K562 (cell line): ENCODE measurements around the gene NRP2. TPM values are rescaled to one million over a fixed set of nuclear protein-coding genes. Genes with fewer than 3 reads are reported as not detected.

Source experiments
- ATAC-seq: fragments of 200-7000 bp; cut with Tn5 transposase; 3 replicates; pipeline ENCODE4 v1.9.1; 2020; ENCODE audit warnings: moderate library complexity
- BruUV-seq: library from RNA; stranded (reverse); fragments of 400-500 nt; replicated peaks from 2 replicates; lab custom pipeline; 2021; lab: Mats Ljungman, UMichigan
- CTCF ChIA-PET: fragments of 300-600 bp; formaldehyde crosslinking; extraction: SDS; loops from one replicate; lab custom pipeline; 2021; ENCODE audit warnings: low intra/inter-chr PET ratio; lab: Yijun Ruan, JAX
- POLR2A ChIA-PET: fragments of 300-600, 350-650 bp; sonication (Branson Sonifier 250); formaldehyde crosslinking; extraction: SDS; loops from one replicate; lab custom pipeline; 2021; ENCODE audit warnings: antibody characterized with exemption, inconsistent platforms; lab: Yijun Ruan, JAX
- DNase-seq, 4 experiments: peaks; one replicate each; pipeline versions ENCODE4 v3.0.0 to v3.0.0-alpha.2; 2011 to 2018; ENCODE audit warnings: low spot score in 3 of 4, mixed read lengths in 3 of 4; ENCODE audit errors: extremely low read depth in 1 of 4
- FAIRE-seq: peaks from 2 replicates; lab custom pipeline; 2011; peaks lifted over from hg19 to GRCh38; lab: Jason Lieb, UNC
- H2AFZ ChIP-seq: 2 replicates; pipeline ENCODE4 v1.6.0; 2011; ENCODE audit warnings: low read depth, low read length, control low read depth, inconsistent platforms
- H3K27ac ChIP-seq: fragments of 200-600 bp; 3 replicates; pipeline ENCODE4 v1.8.0; 2011; ENCODE audit warnings: low read depth, mild to moderate bottlenecking, control low read depth, inconsistent platforms, low read length, moderate library complexity, mixed read lengths; ENCODE audit errors: extremely low read depth
- H3K27me3 ChIP-seq, 2 experiments: fragments of 300-600 bp in 1 of 2; 2 replicates in 1 of 2; 3 replicates in 1 of 2; pipeline versions ENCODE4 v1.6.0 to v1.8.0; 2011; ENCODE audit warnings: inconsistent platforms in 2 of 2, low read length in 2 of 2, mild to moderate bottlenecking in 1 of 2, mixed read lengths in 1 of 2, moderate library complexity in 1 of 2; ENCODE audit not compliant: control insufficient read depth in 2 of 2, insufficient read depth in 2 of 2
- H3K36me3 ChIP-seq: fragments of 300-600 bp; 3 replicates; pipeline ENCODE4 v1.8.0; 2011; ENCODE audit warnings: mild to moderate bottlenecking, low read length, inconsistent platforms; ENCODE audit not compliant: control insufficient read depth, insufficient read depth
- H3K4me1 ChIP-seq, 2 experiments: fragments of 200-600 bp in 1 of 2; replicated peaks in 1 of 2; 2 replicates in 1 of 2; 3 replicates in 1 of 2; pipeline versions ENCODE4 v1.5.1 to v1.8.0; 2011; ENCODE audit warnings: inconsistent platforms in 2 of 2, low read length in 2 of 2, mild to moderate bottlenecking in 1 of 2, mixed read lengths in 1 of 2, moderate library complexity in 1 of 2; ENCODE audit not compliant: control insufficient read depth in 2 of 2, insufficient read depth in 2 of 2
- H3K4me2 ChIP-seq: 2 replicates; pipeline ENCODE4 v1.6.1; 2011; ENCODE audit warnings: low read length, control low read depth, inconsistent platforms, mixed read lengths; ENCODE audit not compliant: insufficient read depth
- H3K4me3 ChIP-seq: fragments of 200-600 bp; sonication (generic), shearing (Covaris generic); 2 replicates; pipeline ENCODE4 v1.5.1; 2016; ENCODE audit warnings: control low read depth, inconsistent platforms
- H3K79me2 ChIP-seq: fragments of 200-600 bp; 3 replicates; pipeline ENCODE4 v1.8.0; 2011; ENCODE audit warnings: low read length, inconsistent platforms; ENCODE audit not compliant: control insufficient read depth, insufficient read depth
- H3K9ac ChIP-seq, 2 experiments: 2 replicates each; pipeline versions ENCODE4 v1.6.0 to v1.6.1; 2011; ENCODE audit warnings: low read depth in 2 of 2, low read length in 2 of 2, control low read depth in 1 of 2, inconsistent platforms in 1 of 2, mild to moderate bottlenecking in 1 of 2, mixed read lengths in 1 of 2; ENCODE audit not compliant: insufficient read depth in 1 of 2
- H3K9me1 ChIP-seq: one replicate; pipeline ENCODE4 v1.6.0; 2011; ENCODE audit warnings: inconsistent platforms, mild to moderate bottlenecking, low read length, moderate library complexity; ENCODE audit not compliant: control insufficient read depth, insufficient read depth
- H3K9me3 ChIP-seq: replicated peaks from 2 replicates; pipeline ENCODE4 v1.5.1; 2011; ENCODE audit warnings: low read depth, low read length, inconsistent platforms; ENCODE audit not compliant: control insufficient read depth, insufficient read depth
- H4K20me1 ChIP-seq: replicated peaks from 2 replicates; pipeline ENCODE4 v1.6.1; 2011; ENCODE audit warnings: low read length, inconsistent platforms, mixed read lengths; ENCODE audit not compliant: control insufficient read depth, insufficient read depth
- ARID3A ChIP-seq: IDR thresholded peaks from 2 replicates; pipeline ENCODE4 v1.6.1; 2012; ENCODE audit warnings: low read depth, low read length, improper control_type of control experiment, borderline replicate concordance
- BRD4 ChIP-seq: fragments of 200-600 bp; sonication (generic); IDR thresholded peaks from 2 replicates; pipeline ENCODE4 v1.6.1; 2017; ENCODE audit warnings: inconsistent platforms
- DACH1 ChIP-seq: fragments of 450-650 bp; IDR thresholded peaks from 2 replicates; pipeline ENCODE4 v1.6.1; 2018; ENCODE audit not compliant: partially characterized antibody
- NR3C1 ChIP-seq: sonication (generic); formaldehyde crosslinking; IDR thresholded peaks from 2 replicates; pipeline ENCODE4 v1.8.1; 2022; ENCODE audit warnings: missing genetic modification reagents
- PPARD ChIP-seq: fragments of 250-450 bp; sonication (Bioruptor Pico); IDR thresholded peaks from 2 replicates; pipeline ENCODE4 v1.8.0; 2022; ENCODE audit warnings: inconsistent platforms, mild to moderate bottlenecking, moderate library complexity
- ZNF324 ChIP-seq: fragments of 250-450 bp; sonication (Bioruptor Pico); IDR thresholded peaks from 2 replicates; pipeline ENCODE4 v1.4.0; 2020; ENCODE audit warnings: mild to moderate bottlenecking
- WGBS: fragments of 100-300 bp; shearing (Covaris generic); methylation state at CpG from one replicate; pipeline ENCODE4 v1.1.6; 2016; ENCODE audit warnings: low coverage, mixed read lengths; ENCODE audit not compliant: insufficient coverage; ENCODE audit errors: missing lambda C conversion rate; 5-methylcytosine and 5-hydroxymethylcytosine counted together
- in situ Hi-C: fragments of 300-500 bp; cut with MboI; formaldehyde crosslinking; loops from 4 replicates; pipeline ENCODE4 v1.15.0; 2018; ENCODE audit warnings: inconsistent platforms, mixed read lengths
- intact Hi-C: fragments of 100-400 bp; cut with micrococcal nuclease; formaldehyde crosslinking; loops from 2 replicates; pipeline ENCODE4 v1.14.2; 2022
- polyA plus RNA-seq, 8 experiments: library from polyadenylated mRNA; depleted of rRNA in 4 of 8; stranded (reverse) in 5 of 8; unstranded in 3 of 8; fragments of >200 nt; fragmentation: Nextera tagmentation in 2 of 8; fragmentation: Illumina TruSeq in 1 of 8; extraction: Ambion mirVana in 2 of 8; extraction: Trizol in 1 of 8; gene quantifications; 2 replicates each; pipeline versions ENCODE4 v1.2.1 to v1.2.3, GENCODE V29; 2011 to 2014; ENCODE audit warnings: inconsistent platforms in 1 of 8, missing spikeins in 1 of 8
- total RNA-seq, 7 experiments: library from RNA; depleted of rRNA in 6 of 7; stranded (reverse); fragments of >200 nt in 6 of 7; fragmentation: Illumina TruSeq in 2 of 7; extraction: Trizol in 2 of 7; gene quantifications; 2 replicates each; pipeline versions ENCODE4 v1.2.1 to v1.2.3, GENCODE V29; 2011 to 2021; ENCODE audit warnings: low replicate concordance in 1 of 7
- TF ChIP-seq, protein P1 (sequence below): fragments of 250-450 bp; sonication (Bioruptor Pico); IDR thresholded peaks from 2 replicates; pipeline ENCODE4 v1.5.0; 2021; ENCODE audit warnings: mild to moderate bottlenecking, moderate library complexity

Gene NRP2
- total and polyA plus RNA-seq, 9 of the 15 experiments (the other 6 are each of a cell fraction or from before 2014, with no cell fraction given) = 0.05 to 0.31 (median 0.15) TPM; not detected in 5

GRCh38 chr2:205806143-205806905 is 124.0 kb downstream of the NRP2 start:
- intact Hi-C loops = no loop called here
- in situ Hi-C loops = no loop called here
- ChIA-PET POLR2A (no interaction called here), CTCF (no interaction called here)
- TF ChIP-seq ZNF324 (CRISPR knock-in tag) = no peak
- no peak for TF ChIP-seq ARID3A
- TF ChIP-seq DACH1 = no peak
- TF ChIP-seq, protein P1, sequence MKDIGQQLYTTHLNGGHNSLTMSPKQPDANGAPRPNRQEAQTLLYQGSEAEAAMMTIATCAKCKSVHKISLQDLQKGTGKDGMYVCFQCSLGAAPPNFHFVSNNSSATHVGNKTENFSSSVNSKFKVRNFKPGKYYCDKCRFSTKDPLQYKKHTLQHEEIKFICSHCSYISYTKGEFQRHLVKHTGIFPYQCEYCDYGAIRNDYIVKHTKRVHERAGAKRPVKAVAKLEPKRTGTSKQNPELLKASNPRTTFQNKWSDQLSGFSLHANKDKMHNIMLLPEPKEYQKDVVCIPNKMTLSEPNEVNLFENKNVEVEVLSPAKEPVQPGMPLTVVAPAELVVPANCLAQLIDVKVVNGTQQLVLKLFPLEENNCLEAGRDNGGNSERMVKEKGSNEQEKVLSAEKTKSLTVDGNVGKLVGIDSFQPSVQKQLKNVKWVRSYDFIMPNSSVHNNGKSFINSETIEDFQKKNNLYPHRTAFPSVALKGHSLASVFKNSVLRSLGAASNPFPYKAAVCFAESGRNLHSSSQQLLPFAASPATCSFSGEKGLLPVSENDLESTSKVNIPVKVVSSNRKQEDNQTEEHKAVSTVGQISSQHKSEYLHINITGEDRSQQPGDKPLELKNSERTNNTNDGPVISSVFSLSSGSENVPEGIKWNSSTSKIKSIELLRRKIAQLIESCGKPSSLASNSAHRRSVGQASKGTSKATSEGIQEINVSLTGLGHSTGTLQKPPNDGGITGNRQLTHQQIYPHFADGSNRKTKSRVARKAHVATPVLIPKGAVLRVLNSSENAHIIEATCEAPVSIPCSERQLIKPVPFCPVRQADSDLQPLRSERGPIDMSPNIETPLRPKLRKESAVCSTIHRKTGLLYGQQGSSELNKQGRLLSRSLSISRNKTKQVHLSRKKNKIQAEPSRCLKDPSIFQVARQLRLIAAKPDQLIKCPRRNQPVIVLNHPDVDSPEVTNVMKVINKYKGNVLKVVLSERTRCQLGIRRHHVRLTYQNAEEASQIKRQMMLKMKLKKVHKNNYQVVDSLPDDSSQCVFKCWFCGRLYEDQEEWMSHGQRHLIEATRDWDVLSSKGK (CRISPR knock-in tag) = no peak
- TF ChIP-seq NR3C1 (CRISPR knock-in tag) = no peak
- no peak for TF ChIP-seq PPARD (CRISPR knock-in tag)
- TF ChIP-seq BRD4 = no peak
- no peak overlapping the region for H3K9ac ChIP-seq
- DNase-seq = no peak
- no TSS peak for BruUV-seq
- peaks cover 2 to 30% of the 10 kb centered on the region in 2 experiments; a peak in 3 of 5 replicates for H3K27me3 ChIP-seq
- ATAC-seq = no peak
- no peaks in the 10 kb centered on the region for H3K9me1 ChIP-seq
- H3K36me3 ChIP-seq = no peaks in the 10 kb centered on the region
- no peak overlapping the region for H2AFZ ChIP-seq
- FAIRE-seq = no peak
- H3K4me3 ChIP-seq = no peak overlapping the region
- WGBS = 0% methylated on average over 13 of the region's 18 CpGs
- H3K9me3 ChIP-seq = no peaks in the 10 kb centered on the region
- no peaks in the 10 kb centered on the region for H4K20me1 ChIP-seq
- no peak overlapping the region for H3K27ac ChIP-seq
- H3K4me1 ChIP-seq = no peaks in the 10 kb centered on the region
- H3K4me2 ChIP-seq = no peak overlapping the region
- no peaks in the 10 kb centered on the region for H3K79me2 ChIP-seq
